ENCODE data around the gene LILRB5. TPM values are rescaled to one million over a fixed set of nuclear protein-coding genes. Genes with fewer than 3 reads are reported as not detected.
A peak's percentile ranks its signal among the peaks of the same experiment; 100 is the strongest.
"Not testable (repeated sequence)": the region's sequence is repeated elsewhere in the genome, so short reads cannot be mapped to it uniquely, and the experiment has no call there.

The LILRB5 gene
- total RNA-seq, 2 experiments from 2014 or later, result not detected

- CTCF ChIA-PET, result no interaction called here
- intact Hi-C loops (cut with DNase I, micrococcal nuclease), result no loop called here
- H3K27me3 Mint-ChIP-seq, result peaks cover 48% of the 10 kb centered on the region
Observed at GRCh38 chr19:54275951-54276350, 18.9 kb upstream of the LILRB5 start.

DNA sequence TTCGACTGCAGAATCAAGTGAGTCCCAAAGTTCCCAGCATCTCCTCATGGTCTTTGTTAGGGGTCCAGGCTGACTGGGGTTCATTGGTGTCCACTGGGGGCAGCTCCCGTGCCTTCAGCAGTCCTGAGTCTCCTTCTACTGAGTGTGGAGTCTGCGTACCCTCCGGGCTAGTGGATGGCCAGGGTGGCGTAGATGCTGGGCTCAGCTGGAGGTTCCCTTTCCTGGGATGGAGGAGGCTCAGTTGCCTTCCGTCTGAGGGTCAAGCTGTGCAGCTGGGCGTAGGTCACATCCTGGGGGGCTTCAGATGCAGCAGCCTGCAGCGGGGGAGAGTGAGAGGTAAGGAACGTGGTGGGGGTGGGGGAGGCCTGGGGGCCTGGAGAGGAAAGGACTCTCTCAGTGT, 17.4 kb upstream of the LILRB5 start:
- DNase-seq; H3K4me3 ChIP-seq (ENCODE audit: low read length); POLR2A ChIA-PET; H3K36me3 ChIP-seq (ENCODE audit: insufficient read depth, low read length); CTCF ChIA-PET; H3K27ac Mint-ChIP-seq; H3K27ac ChIP-seq (ENCODE audit: low read depth in 1 of 2, low read length in 2 of 2); H3K27me3 ChIP-seq (ENCODE audit: control insufficient read depth in 1 of 2, insufficient read depth in 2 of 2, low read length in 2 of 2); H3K36me3 Mint-ChIP-seq (ENCODE audit: low read depth); H3K9me3 ChIP-seq (ENCODE audit: control insufficient read depth in 1 of 2, insufficient read depth in 1 of 2, low read length in 2 of 2); H3K4me1 Mint-ChIP-seq (ENCODE audit: low read depth); H3K9me3 Mint-ChIP-seq; H3K4me1 ChIP-seq (ENCODE audit: insufficient read depth, low read length); ATAC-seq (ENCODE audit: poor library complexity); H3K4me3 Mint-ChIP-seq; intact Hi-C loops (cut with DNase I, micrococcal nuclease): not testable (repeated sequence)
- peaks cover 39% of the 10 kb centered on the region for H3K27me3 Mint-ChIP-seq

More at GRCh38 chr19:54275951-54276350, 18.9 kb upstream of the LILRB5 start:
- POLR2A ChIA-PET, result no interaction called here
- Histone ChIP-seq H3K27ac (ENCODE audit: low read depth in 1 of 2, low read length in 2 of 2) (no peak overlapping the region), H3K27me3 (ENCODE audit: control insufficient read depth in 1 of 2, insufficient read depth in 2 of 2, low read length in 2 of 2) (peaks cover 0 to 13% of the 10 kb centered on the region in 2 experiments), H3K4me1 (ENCODE audit: insufficient read depth, low read length) (peaks cover 2% of the 10 kb centered on the region), H3K36me3 (ENCODE audit: insufficient read depth, low read length) (no peaks in the 10 kb centered on the region), H3K4me3 (ENCODE audit: low read length) (no peak overlapping the region), H3K9me3 (ENCODE audit: control insufficient read depth in 1 of 2, insufficient read depth in 1 of 2, low read length in 2 of 2) (no peaks in the 10 kb centered on the region)
- DNase-seq (no peak), ATAC-seq (ENCODE audit: poor library complexity) (no peak)
- Mint-ChIP-seq H3K4me1 (ENCODE audit: low read depth) (no peaks in the 10 kb centered on the region), H3K9me3 (no peaks in the 10 kb centered on the region), H3K27ac (no peak overlapping the region), H3K36me3 (ENCODE audit: low read depth) (no peaks in the 10 kb centered on the region), H3K4me3 (no peak overlapping the region)
- TF ChIP-seq CTCF (IDR thresholded peaks at IDR 0.05), result no peak

GRCh38 chr19:54273821-54274220, 16.7 kb upstream of the LILRB5 start:
- Mint-ChIP-seq H3K27me3 (peaks cover 37% of the 10 kb centered on the region), H3K4me1 (ENCODE audit: low read depth) (no peaks in the 10 kb centered on the region), H3K9me3 (no peaks in the 10 kb centered on the region), H3K36me3 (ENCODE audit: low read depth) (no peaks in the 10 kb centered on the region), H3K27ac (no peak overlapping the region), H3K4me3 (no peak overlapping the region)
- ATAC-seq (ENCODE audit: poor library complexity) (no peak), DNase-seq (no peak)
- H3K27ac ChIP-seq (ENCODE audit: low read depth in 1 of 2, low read length in 2 of 2), result no peak overlapping the region
- TF ChIP-seq CTCF (IDR thresholded peaks at IDR 0.05), result no peak
- no peaks in the 10 kb centered on the region for H3K36me3 ChIP-seq (ENCODE audit: insufficient read depth, low read length)
- H3K27me3 ChIP-seq (ENCODE audit: control insufficient read depth in 1 of 2, insufficient read depth in 2 of 2, low read length in 2 of 2), result peaks cover 0 to 4% of the 10 kb centered on the region in 2 experiments
- ChIA-PET CTCF (no interaction called here), POLR2A (no interaction called here)
- intact Hi-C loops (cut with DNase I, micrococcal nuclease), result no loop called here
- H3K9me3 ChIP-seq (ENCODE audit: control insufficient read depth in 1 of 2, insufficient read depth in 1 of 2, low read length in 2 of 2), result no peaks in the 10 kb centered on the region
- no peaks in the 10 kb centered on the region for H3K4me1 ChIP-seq (ENCODE audit: insufficient read depth, low read length)
- H3K4me3 ChIP-seq (ENCODE audit: low read length), result no peak overlapping the region

- H3K27ac Mint-ChIP-seq; H3K4me3 Mint-ChIP-seq; H3K4me1 Mint-ChIP-seq (ENCODE audit: low read depth); H3K27me3 ChIP-seq (ENCODE audit: control insufficient read depth in 1 of 2, insufficient read depth in 2 of 2, low read length in 2 of 2); ATAC-seq (ENCODE audit: poor library complexity); H3K9me3 ChIP-seq (ENCODE audit: control insufficient read depth in 1 of 2, insufficient read depth in 1 of 2, low read length in 2 of 2); CTCF ChIA-PET; H3K9me3 Mint-ChIP-seq; H3K4me1 ChIP-seq (ENCODE audit: insufficient read depth, low read length); H3K27ac ChIP-seq (ENCODE audit: low read depth in 1 of 2, low read length in 2 of 2); intact Hi-C loops (cut with DNase I, micrococcal nuclease); POLR2A ChIA-PET; H3K36me3 Mint-ChIP-seq (ENCODE audit: low read depth); H3K4me3 ChIP-seq (ENCODE audit: low read length); H3K36me3 ChIP-seq (ENCODE audit: insufficient read depth, low read length): not testable (repeated sequence)
- H3K27me3 Mint-ChIP-seq, result peaks cover 34% of the 10 kb centered on the region
- peak in 2 of 14 experiments; percentile 29 to 37 for DNase-seq
Observed at GRCh38 chr19:54272181-54272580, 15.1 kb upstream of the LILRB5 start.

GRCh38 chr19:54271587-54271986, 14.5 kb upstream of the LILRB5 start:
- H3K4me3 ChIP-seq (ENCODE audit: low read length); H3K36me3 ChIP-seq (ENCODE audit: insufficient read depth, low read length); H3K9me3 ChIP-seq (ENCODE audit: control insufficient read depth in 1 of 2, insufficient read depth in 1 of 2, low read length in 2 of 2); H3K27ac Mint-ChIP-seq; H3K4me1 Mint-ChIP-seq (ENCODE audit: low read depth); H3K4me3 Mint-ChIP-seq; POLR2A ChIA-PET; intact Hi-C loops (cut with DNase I, micrococcal nuclease); H3K4me1 ChIP-seq (ENCODE audit: insufficient read depth, low read length); H3K27ac ChIP-seq (ENCODE audit: low read depth in 1 of 2, low read length in 2 of 2); CTCF ChIA-PET; H3K9me3 Mint-ChIP-seq; H3K36me3 Mint-ChIP-seq (ENCODE audit: low read depth); ATAC-seq (ENCODE audit: poor library complexity); H3K27me3 ChIP-seq (ENCODE audit: control insufficient read depth in 1 of 2, insufficient read depth in 2 of 2, low read length in 2 of 2): not testable (repeated sequence)
- DNase-seq, result peak in 2 of 14 experiments; percentile 38 to 41
- H3K27me3 Mint-ChIP-seq, result peaks cover 33% of the 10 kb centered on the region

All from CD4-positive, alpha-beta T cell (primary cell).